ENCODE data around the gene TSC1.

The TSC1 gene

GRCh38 chr9:132982458-132982857 lies 38.0 kb upstream of the TSC1 start:
- no peaks in the 10 kb centered on the region for H3K9me3 ChIP-seq (ENCODE audit: low read depth, low read length)
- H3K36me3 ChIP-seq (ENCODE audit: insufficient read depth, low read length), result no peaks in the 10 kb centered on the region
- TF ChIP-seq POLR2AphosphoS5 (IDR thresholded peaks at IDR 0.05; ENCODE audit: borderline replicate concordance, low read depth, low read length) (no peak), EZH2 (IDR thresholded peaks at IDR 0.05) (no peak), FOXP2 (optimal IDR thresholded peaks at IDR 0.05; ENCODE audit: control extremely low read depth, extremely low read length, insufficient read depth) (no peak)
- no peak overlapping the region for H3K4me3 ChIP-seq
- no peak overlapping the region for H3K27ac ChIP-seq
- no peak for DNase-seq (ENCODE audit: low read depth, low spot score)
- H3K9ac ChIP-seq (ENCODE audit: insufficient read length), result no peak overlapping the region

- Histone ChIP-seq H3K36me3 (ENCODE audit: insufficient read depth, low read length) (no peaks in the 10 kb centered on the region), H3K9me3 (ENCODE audit: low read depth, low read length) (no peaks in the 10 kb centered on the region), H3K4me3 (no peak overlapping the region), H3K9ac (ENCODE audit: insufficient read length) (no peak overlapping the region), H3K27ac (no peak overlapping the region)
- no peak for DNase-seq (ENCODE audit: low read depth, low spot score)
- TF ChIP-seq EZH2 (IDR thresholded peaks at IDR 0.05), result no peak
- no peak for TF ChIP-seq FOXP2 (optimal IDR thresholded peaks at IDR 0.05; ENCODE audit: control extremely low read depth, extremely low read length, insufficient read depth)
- no peak for TF ChIP-seq POLR2AphosphoS5 (IDR thresholded peaks at IDR 0.05; ENCODE audit: borderline replicate concordance, low read depth, low read length)
Observed at GRCh38 chr9:132980157-132980556, 35.7 kb upstream of the TSC1 start.

DNA sequence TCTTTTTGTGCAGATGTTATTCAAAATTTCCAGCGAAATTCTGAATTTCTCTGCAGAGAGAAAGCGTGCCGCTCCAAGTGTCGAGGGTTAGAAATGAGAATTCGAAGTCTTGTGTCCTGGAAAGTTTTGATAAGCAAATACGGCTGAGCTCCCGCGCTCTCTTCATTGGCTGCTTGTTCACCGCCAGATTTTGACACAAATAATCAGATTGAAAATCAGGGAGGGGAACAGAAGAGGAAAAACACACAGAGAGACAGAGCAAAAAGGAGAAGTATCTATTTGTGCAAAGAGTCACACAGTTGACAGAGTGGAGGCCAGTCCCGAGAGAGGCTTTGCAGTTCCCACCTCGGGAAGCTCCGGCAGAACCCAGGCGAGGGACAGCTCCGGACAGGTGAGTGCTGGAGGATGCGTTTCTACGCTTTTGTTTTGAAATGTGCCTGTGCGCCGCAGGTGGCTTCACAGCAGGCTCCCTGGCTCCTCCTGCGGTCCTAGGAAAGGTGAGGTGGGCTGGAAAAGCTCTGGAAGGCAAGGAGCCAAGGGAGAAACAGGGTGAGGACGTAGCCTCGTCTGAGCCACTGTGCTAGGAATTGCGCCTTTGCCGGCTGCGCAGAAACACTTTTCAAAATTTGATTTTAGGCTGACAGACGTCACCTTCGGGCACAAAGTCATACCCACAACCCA lies 34.2 kb upstream of the TSC1 start, which contains the start of gene GFI1B:
Gene GFI1B (plus strand): TSS at position 244 of the 681 bp plus-strand sequence. CDS start 7,985 bp downstream, outside the sequence.
- DNase-seq (ENCODE audit: low read depth, low spot score), result no peak
- no peaks in the 10 kb centered on the region for H3K36me3 ChIP-seq (ENCODE audit: insufficient read depth, low read length)
- TF ChIP-seq EZH2 (IDR thresholded peaks at IDR 0.05) (peak; percentile 51), FOXP2 (optimal IDR thresholded peaks at IDR 0.05; ENCODE audit: control extremely low read depth, extremely low read length, insufficient read depth) (no peak), POLR2AphosphoS5 (IDR thresholded peaks at IDR 0.05; ENCODE audit: borderline replicate concordance, low read depth, low read length) (no peak)
- H3K9me3 ChIP-seq (ENCODE audit: low read depth, low read length), result no peaks in the 10 kb centered on the region
- no peak within 1 kb of the TSS for H3K27ac ChIP-seq
- no peak within 1 kb of the TSS for H3K9ac ChIP-seq (ENCODE audit: insufficient read length)
- H3K4me3 ChIP-seq, result no peak within 1 kb of the TSS

- TF ChIP-seq EZH2 (IDR thresholded peaks at IDR 0.05), result no peak
- TF ChIP-seq POLR2AphosphoS5 (IDR thresholded peaks at IDR 0.05; ENCODE audit: borderline replicate concordance, low read depth, low read length), result no peak
- TF ChIP-seq FOXP2 (optimal IDR thresholded peaks at IDR 0.05; ENCODE audit: control extremely low read depth, extremely low read length, insufficient read depth), result no peak
- no peak for DNase-seq (ENCODE audit: low read depth, low spot score)
- Histone ChIP-seq H3K9ac (ENCODE audit: insufficient read length) (no peak overlapping the region), H3K27ac (no peak overlapping the region), H3K4me3 (no peak overlapping the region), H3K9me3 (ENCODE audit: low read depth, low read length) (no peaks in the 10 kb centered on the region), H3K36me3 (ENCODE audit: insufficient read depth, low read length) (no peaks in the 10 kb centered on the region)
Observed at GRCh38 chr9:132978112-132978450, 33.7 kb upstream of the TSC1 start.

DNA sequence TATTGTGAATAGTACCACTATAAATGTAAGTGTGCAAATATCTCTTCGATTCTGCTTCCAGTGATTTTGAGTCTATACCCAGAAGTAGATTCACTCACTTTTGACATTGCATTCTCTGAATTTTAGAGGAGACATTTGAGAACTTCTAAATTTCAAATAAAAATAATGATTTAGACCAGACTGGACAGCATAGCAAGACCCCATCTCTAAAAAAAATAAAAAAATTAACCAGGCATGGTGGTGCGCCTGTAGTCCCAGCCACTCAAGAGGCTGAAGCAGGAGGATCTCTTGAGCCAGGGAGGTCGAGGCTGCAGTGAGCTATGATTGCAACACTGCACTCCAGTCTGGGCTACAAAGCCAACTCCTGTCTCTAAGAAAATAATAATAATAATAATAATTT lies 32.2 kb upstream of the TSC1 start:
- Histone ChIP-seq H3K36me3 (ENCODE audit: insufficient read depth, low read length) (no peaks in the 10 kb centered on the region), H3K4me3 (no peak overlapping the region), H3K27ac (no peak overlapping the region), H3K9me3 (ENCODE audit: low read depth, low read length) (no peaks in the 10 kb centered on the region), H3K9ac (ENCODE audit: insufficient read length) (no peak overlapping the region)
- no peak for TF ChIP-seq FOXP2 (optimal IDR thresholded peaks at IDR 0.05; ENCODE audit: control extremely low read depth, extremely low read length, insufficient read depth)
- TF ChIP-seq EZH2 (IDR thresholded peaks at IDR 0.05), result no peak
- no peak for TF ChIP-seq POLR2AphosphoS5 (IDR thresholded peaks at IDR 0.05; ENCODE audit: borderline replicate concordance, low read depth, low read length)
- DNase-seq (ENCODE audit: low read depth, low spot score), result no peak

DNA sequence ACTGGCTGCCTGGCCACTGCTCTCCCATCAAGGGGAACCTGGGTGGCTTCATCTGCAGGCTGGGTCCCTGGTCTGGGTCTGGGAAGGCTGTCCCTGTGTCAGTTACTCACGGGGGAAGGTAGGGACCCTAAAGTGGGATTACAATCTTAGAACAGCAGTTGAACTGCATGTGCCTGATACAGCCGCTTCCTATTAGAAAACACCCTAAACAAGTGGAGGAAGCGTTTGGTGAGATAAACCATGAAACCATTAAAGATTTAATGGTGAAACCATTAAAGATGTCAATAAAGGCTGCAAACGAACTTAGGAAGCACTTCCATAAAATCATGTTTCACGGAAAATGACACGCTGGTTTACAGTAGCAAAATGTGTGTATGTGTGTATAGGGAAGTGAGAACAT lies 31.5 kb upstream of the TSC1 start:
- Histone ChIP-seq H3K9me3 (ENCODE audit: low read depth, low read length) (no peaks in the 10 kb centered on the region), H3K4me3 (no peak overlapping the region), H3K36me3 (ENCODE audit: insufficient read depth, low read length) (no peaks in the 10 kb centered on the region), H3K27ac (no peak overlapping the region), H3K9ac (ENCODE audit: insufficient read length) (no peak overlapping the region)
- TF ChIP-seq POLR2AphosphoS5 (IDR thresholded peaks at IDR 0.05; ENCODE audit: borderline replicate concordance, low read depth, low read length) (no peak), EZH2 (IDR thresholded peaks at IDR 0.05) (no peak), FOXP2 (optimal IDR thresholded peaks at IDR 0.05; ENCODE audit: control extremely low read depth, extremely low read length, insufficient read depth) (no peak)
- DNase-seq (ENCODE audit: low read depth, low spot score), result no peak

DNA sequence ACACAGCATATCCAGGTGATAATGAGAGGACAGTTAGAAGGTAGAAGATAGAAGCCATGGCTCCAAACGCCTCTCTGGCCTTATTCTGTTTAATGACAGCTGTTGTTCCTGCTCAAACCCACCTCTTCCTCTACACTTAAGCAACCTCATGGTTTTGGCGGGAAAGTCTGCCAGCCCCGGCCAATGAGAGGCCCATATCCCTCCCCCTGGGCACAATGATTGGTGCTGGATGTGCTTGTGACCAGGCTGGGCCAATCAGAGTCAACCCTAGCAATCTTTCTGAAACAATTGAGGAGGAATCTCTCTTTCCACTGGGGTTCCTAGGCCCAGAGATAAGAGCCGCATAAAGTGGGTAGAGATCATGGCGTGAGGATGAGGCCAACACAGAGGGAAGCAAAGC lies 29.3 kb upstream of the TSC1 start:
- H3K4me3 ChIP-seq, result no peak overlapping the region
- no peak overlapping the region for H3K27ac ChIP-seq
- H3K9ac ChIP-seq (ENCODE audit: insufficient read length), result no peak overlapping the region
- no peak for DNase-seq (ENCODE audit: low read depth, low spot score)
- TF ChIP-seq FOXP2 (optimal IDR thresholded peaks at IDR 0.05; ENCODE audit: control extremely low read depth, extremely low read length, insufficient read depth), result no peak
- no peak for TF ChIP-seq POLR2AphosphoS5 (IDR thresholded peaks at IDR 0.05; ENCODE audit: borderline replicate concordance, low read depth, low read length)
- no peak for TF ChIP-seq EZH2 (IDR thresholded peaks at IDR 0.05)
- no peaks in the 10 kb centered on the region for H3K9me3 ChIP-seq (ENCODE audit: low read depth, low read length)
- H3K36me3 ChIP-seq (ENCODE audit: insufficient read depth, low read length), result no peaks in the 10 kb centered on the region

GRCh38 chr9:132973166-132973565 lies 28.8 kb upstream of the TSC1 start:
- no peak for TF ChIP-seq FOXP2 (optimal IDR thresholded peaks at IDR 0.05; ENCODE audit: control extremely low read depth, extremely low read length, insufficient read depth)
- no peak for TF ChIP-seq POLR2AphosphoS5 (IDR thresholded peaks at IDR 0.05; ENCODE audit: borderline replicate concordance, low read depth, low read length)
- TF ChIP-seq EZH2 (IDR thresholded peaks at IDR 0.05), result no peak
- Histone ChIP-seq H3K36me3 (ENCODE audit: insufficient read depth, low read length) (no peaks in the 10 kb centered on the region), H3K9ac (ENCODE audit: insufficient read length) (no peak overlapping the region), H3K27ac (no peak overlapping the region), H3K9me3 (ENCODE audit: low read depth, low read length) (no peaks in the 10 kb centered on the region), H3K4me3 (no peak overlapping the region)
- no peak for DNase-seq (ENCODE audit: low read depth, low spot score)
